Measurements from ENCODE around the gene NTNG2. TPM values are rescaled to one million over a fixed set of nuclear protein-coding genes. Genes with fewer than 3 reads are reported as not detected.

Gene NTNG2
- total RNA-seq, 1 donor from 2014 or later = 1.0 TPM

- Mint-ChIP-seq H3K4me3 (no peak overlapping the region), H3K27me3 (ENCODE audit: insufficient read depth, low read depth) (peaks cover 24% of the 10 kb centered on the region), H3K4me1 (peaks cover 7% of the 10 kb centered on the region), H3K9me3 (no peaks in the 10 kb centered on the region), H3K36me3 (no peaks in the 10 kb centered on the region), H3K27ac (no peak overlapping the region)
- no peaks in the 10 kb centered on the region for H3K79me2 ChIP-seq (ENCODE audit: low read depth)
- H3K27ac ChIP-seq = no peak overlapping the region
- no peak overlapping the region for H3K9ac ChIP-seq
- H3K4me2 ChIP-seq = no peak overlapping the region
- no peak overlapping the region for H3K4me3 ChIP-seq
- no peaks in the 10 kb centered on the region for H3K36me3 ChIP-seq
- H2AFZ ChIP-seq (replicated peaks) = no peak overlapping the region
- H3K27me3 ChIP-seq = peaks cover 34% of the 10 kb centered on the region
- H4K20me1 ChIP-seq (ENCODE audit: low read depth) = no peaks in the 10 kb centered on the region
- no peaks in the 10 kb centered on the region for H3K9me3 ChIP-seq (ENCODE audit: low read depth)
- no peaks in the 10 kb centered on the region for H3F3A ChIP-seq (ENCODE audit: low read depth)
- no peak for TF ChIP-seq CTCF (IDR thresholded peaks at IDR 0.05)
- TF ChIP-seq EZH2phosphoT487 (IDR thresholded peaks at IDR 0.05) = no peak
- DNase-seq (ENCODE audit: low spot score) = no peak
- peaks cover 8% of the 10 kb centered on the region for H3K4me1 ChIP-seq
These were observed 36.5 kb upstream of the NTNG2 start for GRCh38 chr9:132125361-132125760.

DNA sequence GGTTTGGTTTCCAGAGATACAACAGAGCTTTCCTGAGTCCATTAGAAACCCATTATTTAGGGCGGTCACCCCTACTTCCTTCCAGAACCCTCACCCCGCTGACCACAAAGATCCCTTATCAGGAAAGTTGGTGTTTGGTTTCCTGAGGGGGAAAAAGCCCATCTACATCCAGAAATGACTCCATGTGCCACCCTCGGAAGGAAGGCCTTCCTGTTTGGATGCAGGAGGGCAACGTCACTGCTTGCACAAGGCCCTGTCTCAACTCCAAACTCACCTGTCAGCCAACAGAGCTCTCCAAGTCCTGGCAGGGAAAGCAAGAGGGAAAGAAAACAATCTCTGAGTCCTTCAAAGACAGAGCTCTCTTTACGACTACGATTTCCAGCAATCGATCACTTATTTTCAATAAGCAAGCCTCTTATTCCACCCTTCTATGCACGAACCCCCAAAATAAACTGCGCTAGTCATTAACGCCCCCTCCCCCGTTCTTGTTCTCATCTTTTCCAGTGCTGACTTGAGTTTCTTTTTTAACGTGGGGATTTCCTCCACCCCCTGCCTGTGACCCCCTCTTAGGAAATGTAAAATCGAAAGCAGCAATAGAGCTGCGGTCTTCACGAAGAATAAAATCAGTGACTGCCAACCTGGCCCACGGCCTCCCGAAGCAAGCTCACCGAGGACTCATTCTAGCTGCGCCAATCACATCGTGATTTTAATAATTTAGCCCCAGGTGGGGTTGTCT, 35.7 kb upstream of the NTNG2 start:
- Histone ChIP-seq H2AFZ (replicated peaks) (no peak overlapping the region), H3K36me3 (no peaks in the 10 kb centered on the region), H3K9ac (no peak overlapping the region), H3K4me3 (no peak overlapping the region), H4K20me1 (ENCODE audit: low read depth) (no peaks in the 10 kb centered on the region), H3K27ac (no peak overlapping the region), H3F3A (ENCODE audit: low read depth) (no peaks in the 10 kb centered on the region), H3K4me1 (peaks cover 8% of the 10 kb centered on the region), H3K79me2 (ENCODE audit: low read depth) (no peaks in the 10 kb centered on the region), H3K27me3 (peaks cover 33% of the 10 kb centered on the region), H3K4me2 (no peak overlapping the region), H3K9me3 (ENCODE audit: low read depth) (no peaks in the 10 kb centered on the region)
- no peak for DNase-seq (ENCODE audit: low spot score)
- Mint-ChIP-seq H3K27ac (peak overlapping the region; percentile 65), H3K27me3 (ENCODE audit: insufficient read depth, low read depth) (peaks cover 27% of the 10 kb centered on the region), H3K4me3 (no peak overlapping the region), H3K9me3 (no peaks in the 10 kb centered on the region), H3K4me1 (peaks cover 7% of the 10 kb centered on the region), H3K36me3 (no peaks in the 10 kb centered on the region)
- TF ChIP-seq CTCF (IDR thresholded peaks at IDR 0.05) = no peak
- TF ChIP-seq EZH2 (IDR thresholded peaks at IDR 0.05) = no peak

DNA sequence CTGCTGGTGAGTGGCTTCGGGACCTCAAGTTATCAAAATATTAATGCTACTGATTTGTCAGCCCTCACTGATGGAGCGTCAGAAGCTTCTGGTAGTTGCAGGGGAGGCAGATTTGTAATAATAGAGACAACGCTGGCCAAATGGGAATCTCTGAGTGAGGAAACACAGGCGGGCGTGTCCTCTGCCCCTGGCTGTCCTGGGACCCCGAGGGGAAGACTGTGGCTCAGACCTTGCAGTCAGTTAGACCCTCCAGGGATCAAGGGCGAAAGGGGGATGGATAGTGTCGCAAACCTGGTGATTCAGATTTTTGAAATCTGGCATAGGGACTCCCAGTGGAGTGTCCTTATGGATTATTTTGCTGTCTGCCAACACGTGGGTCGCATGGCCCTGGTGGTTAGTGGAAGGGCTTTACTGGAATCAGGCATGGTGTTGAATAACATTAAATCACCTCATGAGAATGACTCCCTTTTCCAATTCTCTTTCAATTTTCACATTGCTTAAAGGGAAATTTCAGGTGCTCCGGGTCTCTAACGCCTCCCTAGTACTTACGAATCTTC, 35.1 kb upstream of the NTNG2 start:
- H3K4me3 Mint-ChIP-seq = no peak overlapping the region
- peaks cover 8% of the 10 kb centered on the region for H3K4me1 ChIP-seq
- H3K27me3 Mint-ChIP-seq (ENCODE audit: insufficient read depth, low read depth) = peaks cover 25% of the 10 kb centered on the region
- DNase-seq (ENCODE audit: low spot score) = no peak
- no peaks in the 10 kb centered on the region for H3F3A ChIP-seq (ENCODE audit: low read depth)
- H3K9ac ChIP-seq = no peak overlapping the region
- H3K27ac ChIP-seq = no peak overlapping the region
- no peaks in the 10 kb centered on the region for H4K20me1 ChIP-seq (ENCODE audit: low read depth)
- H3K36me3 ChIP-seq = no peaks in the 10 kb centered on the region
- H2AFZ ChIP-seq (replicated peaks) = no peak overlapping the region
- H3K9me3 ChIP-seq (ENCODE audit: low read depth) = no peaks in the 10 kb centered on the region
- no peaks in the 10 kb centered on the region for H3K9me3 Mint-ChIP-seq
- peaks cover 33% of the 10 kb centered on the region for H3K27me3 ChIP-seq
- peaks cover 7% of the 10 kb centered on the region for H3K4me1 Mint-ChIP-seq
- no peak overlapping the region for H3K27ac Mint-ChIP-seq
- no peaks in the 10 kb centered on the region for H3K79me2 ChIP-seq (ENCODE audit: low read depth)
- TF ChIP-seq EZH2 (IDR thresholded peaks at IDR 0.05) = no peak
- TF ChIP-seq CTCF (IDR thresholded peaks at IDR 0.05) = no peak
- no peak for TF ChIP-seq EZH2phosphoT487 (IDR thresholded peaks at IDR 0.05)
- H3K36me3 Mint-ChIP-seq = no peaks in the 10 kb centered on the region
- H3K4me3 ChIP-seq = no peak overlapping the region
- H3K4me2 ChIP-seq = no peak overlapping the region
